HG03196 (cell line): ENCODE results near the gene CCT3.
"Not testable (repeated sequence)": the region's sequence is repeated elsewhere in the genome, so short reads cannot be mapped to it uniquely, and the experiment has no call there.

ENCODE experiments used
- ATAC-seq: cut with Tn5 transposase; IDR thresholded peaks from one replicate; pipeline ENCODE4 v1.9.1; 2021; ENCODE audit not compliant: unreplicated experiment

CCT3 gene

DNA sequence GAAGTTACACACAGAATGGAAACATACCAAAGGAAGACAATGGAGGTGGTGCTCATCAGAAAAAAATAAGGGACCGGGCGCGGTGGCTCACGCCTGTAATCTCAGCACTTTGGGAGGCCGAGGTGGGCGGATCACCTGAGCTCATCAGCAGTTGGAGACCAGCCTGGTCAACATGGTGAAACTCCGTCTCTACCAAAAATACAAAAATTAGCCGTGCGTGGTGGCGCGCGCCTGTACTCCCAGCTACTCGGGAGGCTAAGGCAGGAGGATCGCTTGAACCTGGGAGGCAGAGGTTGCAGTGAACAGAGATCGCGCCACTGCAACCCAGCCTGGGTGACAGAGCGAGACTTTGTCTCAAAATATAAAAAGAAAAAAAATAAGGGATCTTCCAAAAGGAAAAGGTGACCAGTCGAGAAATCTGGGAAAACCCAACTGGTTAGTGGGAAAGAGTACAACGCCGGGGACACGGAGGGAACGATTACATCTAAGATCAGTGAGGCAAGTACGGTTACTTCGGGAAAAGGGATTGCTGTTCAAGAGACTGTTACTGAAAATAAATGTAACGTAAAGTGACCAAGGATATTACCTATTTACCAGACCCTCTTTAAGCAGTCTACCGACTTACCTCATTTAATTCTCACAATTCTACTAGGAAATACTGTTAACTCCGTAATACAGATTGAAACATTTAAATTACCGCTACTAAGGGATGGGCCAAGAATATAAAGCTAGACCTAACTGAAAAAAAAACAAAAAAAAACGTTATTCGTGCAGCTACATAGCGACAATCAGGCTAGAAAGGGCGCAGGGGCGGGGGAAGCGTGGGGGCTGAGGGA lies 822 bp downstream of the CCT3 start:
- ATAC-seq, result no peak

DNA sequence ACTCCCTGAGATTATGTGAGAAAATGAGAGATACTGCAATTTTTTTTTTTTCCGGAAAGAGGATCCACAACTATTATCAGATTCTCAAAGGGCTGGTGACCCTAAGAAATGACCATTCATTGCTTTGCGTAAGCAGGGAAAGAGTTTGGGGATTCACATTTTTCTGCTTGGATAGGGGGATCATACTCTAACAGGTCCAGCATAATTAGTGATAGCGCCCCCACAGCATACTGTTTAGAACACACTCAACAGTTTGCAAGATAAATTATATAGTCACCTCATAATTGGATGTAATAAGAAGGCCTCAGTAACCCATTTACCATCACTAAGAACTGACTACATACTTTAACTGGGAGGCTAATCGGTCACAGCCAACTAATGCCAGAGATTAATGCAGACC lies 1.9 kb downstream of the CCT3 start:
- ATAC-seq, result no peak

DNA sequence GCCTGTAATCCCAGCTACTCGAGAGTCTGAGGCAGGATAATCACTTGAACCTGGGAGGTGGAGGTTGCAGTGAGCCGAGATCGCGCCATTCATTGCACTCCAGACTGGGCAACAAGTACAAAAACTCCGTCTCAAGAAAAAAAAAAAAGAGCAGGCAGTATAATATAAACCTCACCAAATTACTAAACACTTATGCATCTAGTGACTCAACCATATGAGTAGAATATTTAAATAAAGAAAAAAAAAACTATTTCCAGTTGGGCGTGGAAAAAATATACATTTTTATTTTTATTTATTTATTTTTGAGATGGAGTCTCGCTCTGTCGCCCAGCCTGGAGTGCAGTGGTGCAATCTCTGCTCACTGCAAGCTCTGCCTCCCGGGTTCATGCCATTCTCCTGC lies 14.9 kb downstream of the CCT3 start:
- ATAC-seq, result not testable (repeated sequence)

DNA sequence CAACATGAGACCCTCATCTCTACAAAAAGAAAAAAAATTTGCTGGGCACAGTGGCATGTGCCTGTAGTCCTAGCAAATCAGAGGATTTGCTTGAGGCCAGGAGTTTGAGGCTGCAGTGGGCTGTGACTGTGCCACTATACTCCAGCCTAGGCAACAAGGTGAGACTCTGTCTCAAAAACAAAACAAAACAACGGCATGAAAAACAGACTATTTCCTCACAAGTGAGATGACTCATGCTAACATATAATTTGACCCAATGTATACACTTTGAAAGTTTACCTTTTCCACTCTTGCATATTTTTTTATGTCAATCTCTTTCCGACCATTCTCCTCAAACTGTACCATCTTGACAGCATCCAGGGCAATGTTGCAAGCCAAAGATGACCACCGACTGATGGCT lies 17.5 kb downstream of the CCT3 start:
- no peak for ATAC-seq

DNA sequence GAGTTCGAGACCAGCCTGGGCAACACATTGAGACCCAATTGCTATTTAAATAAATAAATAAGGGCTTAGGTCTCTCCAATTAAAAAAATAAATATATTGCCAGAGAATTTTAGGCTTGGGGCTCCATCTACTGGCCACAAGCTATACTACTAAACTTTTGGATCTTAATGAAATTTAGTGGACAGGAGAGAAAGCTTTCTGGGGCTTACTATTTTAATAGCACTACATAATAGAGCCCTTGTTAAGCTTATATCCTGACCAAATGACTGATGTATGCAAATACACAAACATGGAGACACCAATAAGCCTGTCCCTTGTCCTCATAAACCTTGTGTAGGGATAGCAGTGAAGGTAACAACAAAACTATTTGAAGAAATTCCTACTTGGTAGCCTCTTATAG lies 18.4 kb downstream of the CCT3 start:
- no peak for ATAC-seq

DNA sequence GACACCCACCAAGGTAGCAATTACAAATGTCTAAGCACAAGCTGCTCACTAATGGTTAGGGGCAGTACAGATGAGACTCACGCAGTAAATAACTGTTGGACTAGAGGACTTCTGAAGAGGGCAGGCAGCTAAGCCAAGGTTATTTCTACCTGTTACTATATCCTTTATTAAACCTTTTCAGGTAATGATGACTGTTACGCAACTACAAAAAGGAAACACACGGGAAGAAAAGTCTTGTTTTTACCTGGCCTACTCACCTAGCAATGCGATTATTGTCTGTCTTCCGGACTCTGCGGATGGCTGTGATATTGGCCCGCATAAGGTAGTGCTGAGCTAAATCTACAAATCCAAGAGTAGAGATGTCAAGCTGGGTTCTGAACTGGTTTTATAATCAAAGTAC lies 21.2 kb downstream of the CCT3 start:
- no peak for ATAC-seq

DNA sequence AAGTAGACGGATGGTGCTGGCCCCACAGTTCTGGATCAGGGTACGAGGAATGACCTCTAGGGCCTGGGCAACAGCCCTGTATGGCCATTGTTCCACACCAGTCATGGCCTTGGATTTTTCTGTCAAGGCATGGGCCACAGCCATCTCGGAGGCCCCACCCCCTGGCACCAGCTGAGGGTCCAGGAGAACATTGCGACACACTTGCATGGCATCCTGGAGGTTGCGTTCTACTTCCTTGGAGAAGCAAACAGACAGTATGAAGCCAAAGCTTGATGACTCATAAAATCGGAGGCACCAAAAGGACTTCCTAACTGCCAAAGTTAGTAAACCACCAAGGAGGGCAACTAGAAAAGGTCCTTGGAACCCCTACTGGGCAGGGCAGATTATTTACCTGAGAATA lies 27.1 kb downstream of the CCT3 start:
- ATAC-seq, result no peak

DNA sequence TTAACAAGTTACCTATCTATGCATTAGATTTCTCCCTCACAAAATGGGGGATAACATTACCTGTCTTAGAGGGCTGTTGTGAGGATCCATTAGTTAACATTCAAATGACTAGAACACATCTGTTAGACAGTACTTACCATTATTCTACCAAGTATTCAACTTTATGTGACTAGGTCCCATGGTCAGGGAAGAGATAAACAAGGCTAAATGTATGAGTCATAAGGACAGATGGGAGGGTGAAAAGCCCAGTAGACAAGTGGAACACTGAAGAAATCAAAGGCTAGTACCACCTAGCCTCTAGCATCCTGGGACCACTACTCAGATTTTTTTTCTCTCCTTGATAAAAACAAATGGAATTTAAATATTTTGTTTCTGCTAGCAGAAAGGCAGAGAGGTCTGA lies 30.0 kb downstream of the CCT3 start:
- no peak for ATAC-seq

DNA sequence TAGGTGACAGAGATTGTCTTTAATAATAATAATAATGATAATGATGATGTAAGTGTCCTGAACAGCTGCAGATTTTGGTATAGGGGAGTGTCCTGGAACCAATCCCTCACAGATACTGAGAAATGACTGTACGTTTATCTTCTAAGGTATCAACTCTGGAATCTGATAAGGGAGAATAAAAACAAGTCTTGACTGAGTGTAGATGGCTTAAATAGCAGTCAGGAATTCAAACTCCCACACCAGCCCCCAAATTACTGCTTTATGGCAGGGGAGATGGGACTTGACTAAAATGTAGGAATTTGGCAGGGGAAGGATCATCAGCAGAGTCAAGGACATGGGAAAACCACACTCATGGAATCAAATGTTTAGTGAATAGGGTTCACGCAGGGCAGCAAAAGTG lies 32.9 kb downstream of the CCT3 start:
- no peak for ATAC-seq

DNA sequence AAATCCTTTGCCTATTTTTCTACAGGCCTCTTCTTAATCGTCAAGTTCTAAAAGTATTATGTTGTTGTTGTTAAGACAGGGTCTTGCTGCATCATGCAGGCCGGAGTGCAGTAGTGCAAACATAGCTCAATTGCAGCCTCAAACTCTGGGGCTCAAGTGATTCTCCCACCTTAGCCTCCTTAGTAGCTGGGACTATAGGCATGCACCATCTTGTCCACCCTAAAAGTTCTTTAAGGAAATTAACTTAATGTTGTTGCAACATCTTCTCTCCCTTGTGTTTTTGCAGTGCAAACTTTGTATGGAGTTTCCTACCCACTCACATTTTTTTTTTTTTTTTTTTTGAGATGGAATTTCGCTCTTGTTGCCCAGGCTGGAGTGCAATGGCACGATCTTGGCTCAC lies 34.9 kb downstream of the CCT3 start:
- ATAC-seq, result no peak

DNA sequence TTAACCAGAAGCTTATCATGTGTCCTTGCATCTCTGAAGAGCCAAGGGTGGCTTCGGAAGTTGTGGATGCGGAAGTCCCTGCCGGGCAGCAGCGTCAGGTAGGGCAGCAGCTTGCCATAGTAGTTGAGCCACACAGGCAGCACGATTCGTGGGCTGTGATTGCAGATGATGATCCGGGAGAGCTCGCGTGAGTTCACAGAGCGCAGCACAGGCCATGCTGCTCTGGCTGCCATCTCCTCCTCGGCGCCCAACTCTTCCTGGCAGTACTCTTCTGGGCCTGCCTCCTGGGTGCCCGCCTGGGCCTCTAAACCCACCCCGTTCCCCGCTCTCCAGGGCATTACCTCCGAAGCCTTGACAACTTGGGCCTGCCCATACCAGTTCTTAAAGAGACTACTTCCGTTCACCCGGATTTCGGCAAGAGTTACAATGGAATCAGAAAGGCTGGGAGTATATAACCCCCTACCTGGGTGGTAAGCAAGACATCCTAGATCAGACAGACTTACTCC lies 39.2 kb downstream of the CCT3 start, which contains the start of gene VHLL:
Gene VHLL (minus strand): TSS at position 456 of the 506 bp plus-strand sequence. CDS start 118 bp downstream, at position 338.
- no peak for ATAC-seq

DNA sequence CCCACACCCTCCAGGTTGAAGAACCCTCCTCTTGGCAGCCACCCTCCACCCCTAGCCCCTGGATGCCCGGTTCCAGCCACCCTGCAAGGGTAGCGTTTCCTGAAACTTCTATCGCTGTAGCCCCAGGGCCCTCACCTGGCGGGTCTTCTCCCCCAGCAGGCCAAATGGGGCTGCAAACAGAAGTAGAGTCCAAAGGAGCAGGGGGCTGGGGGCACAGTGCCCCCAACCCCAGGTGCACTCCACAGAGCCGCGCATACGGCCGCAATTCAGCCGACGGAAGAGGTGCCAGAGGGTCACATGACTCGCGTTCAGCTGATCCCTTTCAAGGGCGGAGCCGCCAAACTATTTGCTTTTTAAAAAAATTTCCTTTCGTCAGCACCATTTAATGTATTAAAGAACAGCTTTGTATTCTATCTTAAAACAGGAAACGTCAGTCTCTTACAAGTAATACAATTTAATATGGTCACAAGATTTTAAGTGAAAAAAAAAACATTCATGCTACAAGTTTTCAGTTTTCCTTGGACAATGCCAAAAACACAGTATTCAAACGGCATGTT lies 42.6 kb downstream of the CCT3 start, which contains the start of gene GLMP:
Gene GLMP (minus strand): TSS at position 289 of the 557 bp plus-strand sequence. CDS start 34 bp downstream, at position 255.
- ATAC-seq, result no peak

DNA sequence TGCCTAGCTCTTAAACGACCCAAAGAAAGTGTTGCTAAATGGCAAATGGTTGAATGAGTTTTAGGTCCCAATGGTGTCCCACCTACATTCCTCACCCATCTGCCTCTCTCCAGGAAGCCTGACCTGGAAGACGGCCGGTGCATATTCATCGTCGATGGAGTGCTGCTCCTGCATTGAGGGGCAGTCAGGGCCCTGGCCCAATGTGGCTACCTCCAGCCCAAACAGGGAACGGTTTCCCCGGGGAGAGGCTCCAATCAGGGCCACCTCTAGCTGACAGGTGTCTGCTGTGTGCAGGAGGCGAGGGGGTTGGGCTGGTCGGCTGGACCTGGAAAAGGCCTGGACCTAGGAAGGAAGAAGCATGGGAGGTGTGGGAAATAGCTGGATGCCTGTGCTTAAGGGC lies 44.2 kb downstream of the CCT3 start:
- ATAC-seq, result no peak

DNA sequence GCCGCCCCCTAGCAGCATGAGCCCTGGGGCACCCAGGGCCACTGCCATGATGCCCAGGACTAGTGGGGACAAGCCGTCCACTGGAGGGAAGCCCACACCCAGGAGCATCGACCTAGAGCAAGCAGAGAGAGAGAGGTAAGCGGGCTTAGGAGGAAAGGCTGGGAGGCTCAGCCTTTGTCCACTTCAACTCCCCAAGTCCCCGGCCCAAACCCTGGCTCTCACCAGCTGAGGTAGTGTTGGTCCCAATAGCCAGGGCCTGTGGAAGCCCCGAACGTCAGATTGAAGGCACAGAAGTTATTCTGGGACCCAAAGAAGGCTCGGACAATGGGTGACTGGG lies 45.0 kb downstream of the CCT3 start:
- no peak for ATAC-seq

DNA sequence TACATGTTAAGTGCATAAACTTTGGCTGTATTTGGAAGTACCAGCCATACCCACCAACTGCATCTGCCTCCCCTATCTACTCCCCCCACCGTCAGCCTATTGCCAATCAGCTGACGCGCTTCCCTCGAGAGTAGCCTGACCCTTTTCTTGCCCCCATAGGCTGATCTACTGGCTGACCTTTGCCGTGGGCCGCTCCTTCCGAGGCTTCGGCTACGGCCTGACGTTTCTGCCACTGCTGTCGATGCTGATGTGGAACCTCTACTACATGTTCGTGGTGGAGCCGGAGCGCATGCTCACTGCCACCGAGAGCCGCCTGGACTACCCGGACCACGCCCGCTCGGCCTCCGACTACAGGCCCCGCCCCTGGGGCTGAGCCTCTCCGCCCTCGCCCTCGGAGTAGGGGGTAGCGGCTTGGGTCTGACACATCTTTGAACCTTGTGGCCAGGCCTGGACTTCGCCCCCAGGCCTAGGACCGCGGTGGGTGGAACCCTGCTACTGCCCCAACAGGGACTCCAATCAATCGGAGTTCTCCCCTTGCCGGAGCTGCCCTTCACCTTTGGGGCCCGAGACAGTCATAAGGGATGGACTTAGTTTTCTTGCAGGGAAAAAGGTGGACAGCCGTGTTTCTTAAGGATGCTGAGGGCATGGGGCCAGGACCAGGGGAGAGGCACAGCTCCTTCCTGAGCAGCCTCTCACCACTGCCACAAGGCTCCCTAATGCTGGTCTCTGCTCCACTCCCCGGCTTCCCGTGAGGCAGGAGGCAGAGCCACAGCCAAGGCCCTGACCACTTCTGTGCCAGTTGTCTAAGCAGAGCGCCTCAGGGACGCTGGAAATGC lies 46.6 kb downstream of the CCT3 start:
- ATAC-seq, result no peak

DNA sequence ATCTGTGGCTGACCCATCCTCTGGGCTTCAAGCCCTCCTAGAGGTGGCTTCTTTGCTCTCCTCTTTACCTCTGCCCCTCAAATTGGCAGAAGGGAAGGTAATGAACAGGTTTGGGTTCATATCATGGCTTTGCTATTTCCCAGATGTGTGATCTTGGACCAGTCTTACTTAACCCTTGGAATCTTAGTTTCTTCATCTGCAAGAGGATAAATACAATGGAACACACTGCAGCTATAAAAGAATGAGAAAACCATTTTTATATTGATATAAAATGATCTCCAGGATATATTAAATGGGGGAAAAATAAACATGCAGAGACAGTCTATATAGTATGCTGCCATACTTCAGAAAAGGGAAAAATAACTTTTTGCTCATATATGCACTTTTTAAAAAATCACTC lies 48.2 kb downstream of the CCT3 start:
- no peak for ATAC-seq

DNA sequence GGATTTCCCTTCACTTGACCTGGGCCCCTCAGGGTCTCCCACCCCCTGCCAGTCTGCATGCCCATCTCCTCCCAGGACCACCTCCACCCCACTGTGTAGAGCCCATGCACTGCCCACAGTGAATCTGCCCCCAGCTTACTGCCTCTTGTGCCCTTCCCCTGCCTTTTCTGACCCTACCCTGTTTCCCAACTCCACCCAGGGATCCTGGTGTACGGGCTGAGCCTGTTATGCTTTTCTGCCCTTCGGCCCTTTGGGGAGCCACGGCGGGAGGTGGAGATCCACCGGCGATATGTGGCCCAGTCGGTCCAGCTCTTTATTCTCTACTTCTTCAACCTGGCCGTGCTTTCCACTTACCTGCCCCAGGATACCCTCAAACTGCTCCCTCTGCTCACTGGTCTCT lies 52.0 kb downstream of the CCT3 start:
- ATAC-seq, result no peak

DNA sequence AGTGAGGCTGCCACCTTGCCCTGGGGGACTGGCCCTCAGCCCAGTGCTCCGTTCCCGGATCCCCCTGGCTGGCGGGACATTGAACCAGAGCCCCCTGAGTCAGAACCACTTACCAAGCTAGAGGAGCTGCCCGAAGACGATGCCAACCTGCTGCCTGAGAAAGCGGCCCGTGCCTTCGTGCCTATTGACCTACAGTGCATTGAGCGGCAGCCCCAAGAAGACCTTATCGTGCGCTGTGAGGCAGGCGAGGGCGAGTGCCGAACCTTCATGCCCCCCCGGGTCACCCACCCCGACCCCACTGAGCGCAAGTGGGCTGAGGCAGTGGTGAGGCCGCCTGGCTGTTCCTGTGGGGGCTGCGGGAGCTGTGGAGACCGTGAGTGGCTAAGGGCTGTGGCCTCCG lies 52.7 kb downstream of the CCT3 start:
- no peak for ATAC-seq

DNA sequence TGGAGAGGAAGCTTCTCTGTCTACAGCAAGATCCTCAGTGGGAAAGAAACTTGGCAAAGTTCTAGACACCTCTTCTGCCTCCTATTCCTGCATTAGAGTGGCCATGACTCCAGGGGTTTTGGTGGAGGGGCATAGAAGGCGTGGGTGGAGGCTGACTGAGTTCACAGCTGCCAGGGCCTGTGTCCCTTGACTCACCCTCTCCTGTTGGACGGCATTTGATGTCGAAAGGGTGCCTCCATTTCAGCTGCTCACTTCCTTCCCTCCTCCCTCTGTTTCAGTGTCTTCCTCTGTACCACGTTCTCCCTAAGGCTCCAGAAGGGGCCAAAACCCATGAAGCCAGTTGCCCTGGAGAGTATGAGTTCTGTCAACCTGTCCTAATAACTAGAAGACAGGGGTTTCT lies 53.3 kb downstream of the CCT3 start:
- ATAC-seq, result no peak

DNA sequence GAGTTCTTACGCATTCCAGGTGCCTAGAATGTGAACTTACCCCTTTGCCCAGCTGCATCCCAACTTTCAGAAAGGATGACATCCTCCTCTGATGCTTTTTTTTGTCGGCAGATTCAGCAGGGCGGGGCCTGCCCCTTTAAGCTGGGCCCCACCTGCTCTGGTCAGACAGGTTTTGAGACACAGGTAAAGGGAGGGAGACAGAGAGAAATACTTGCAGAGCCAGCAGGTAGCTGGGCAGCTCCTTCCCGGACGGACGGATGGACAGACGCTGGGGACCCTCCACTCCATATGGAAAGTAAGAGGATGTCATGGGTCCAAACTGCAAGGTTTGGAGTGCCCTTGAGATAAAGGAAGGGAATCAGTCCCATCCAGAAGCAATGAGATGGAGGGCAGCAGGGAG lies 54.0 kb downstream of the CCT3 start, which contains the start of gene TMEM79:
Gene TMEM79 (plus strand): TSS at position 214 of the 400 bp plus-strand sequence. CDS start 902 bp downstream, outside the sequence.
- no peak for ATAC-seq

DNA sequence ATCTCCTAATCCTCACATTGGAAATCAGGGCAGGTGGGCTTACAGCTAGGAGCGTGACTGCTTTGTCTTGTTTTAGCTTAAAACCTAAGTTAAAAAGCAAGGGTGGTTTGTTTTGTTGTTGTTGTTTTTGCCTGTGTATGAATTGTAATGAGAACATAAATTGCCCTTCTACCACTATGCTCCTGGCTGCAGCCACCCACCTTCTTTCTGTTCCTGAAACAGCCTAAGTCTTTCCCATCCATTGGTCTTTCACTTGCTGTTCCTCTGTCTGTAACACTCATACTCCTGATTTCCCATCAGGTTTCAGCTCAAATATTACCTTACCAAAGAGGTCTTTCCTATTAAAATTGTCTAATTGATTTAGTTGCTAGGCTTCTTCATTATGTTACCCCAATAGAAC lies 54.6 kb downstream of the CCT3 start:
- no peak for ATAC-seq
